T-helper 17 cell (primary cell): Measurements from ENCODE around the gene EREG. TPM values are rescaled to one million over a fixed set of nuclear protein-coding genes. Genes with fewer than 3 reads are reported as not detected.

Experiments used
- ATAC-seq: fragments of 150-1000 bp; cut with Tn5 transposase; 2 replicates; pipeline ENCODE4 v1.10.0; 2021; ENCODE audit warnings: mild to moderate bottlenecking, moderate library complexity
- DNase-seq, 3 donors: peaks; one replicate each; pipeline versions ENCODE4 v3.0.0 to v3.0.0-alpha.2; 2020 to 2021
- H3K9me3 ChIP-seq: one replicate; pipeline ENCODE4 v1.7.0; 2013; ENCODE audit warnings: low read length, mild to moderate bottlenecking; ENCODE audit not compliant: control insufficient read depth, poor library complexity, severe bottlenecking
- H3K27ac Mint-ChIP-seq: one replicate; pipeline ENCODE4 v1.8.0; 2022; ENCODE audit warnings: mild to moderate bottlenecking, moderate library complexity, mixed read lengths
- H3K27me3 Mint-ChIP-seq: one replicate; pipeline ENCODE4 v1.8.0; 2022; ENCODE audit warnings: mixed read lengths
- H3K36me3 Mint-ChIP-seq: one replicate; pipeline ENCODE4 v1.8.0; 2022; ENCODE audit warnings: low read depth, mixed read lengths
- H3K4me1 Mint-ChIP-seq: one replicate; pipeline ENCODE4 v1.8.0; 2022; ENCODE audit warnings: mild to moderate bottlenecking, mixed read lengths
- H3K4me3 Mint-ChIP-seq: one replicate; pipeline ENCODE4 v1.8.0; 2022; ENCODE audit warnings: mild to moderate bottlenecking, moderate library complexity, mixed read lengths
- total RNA-seq, 4 donors: library from RNA in 2 of 4; stranded (reverse) in 2 of 4; gene quantifications; one replicate each; pipeline ENCODE4 v1.2.3 and lab custom pipeline; 2022 to 2026

Gene EREG
- total RNA-seq, 2 donors from 2014 or later, result 1.1 to 6.2 TPM

DNA sequence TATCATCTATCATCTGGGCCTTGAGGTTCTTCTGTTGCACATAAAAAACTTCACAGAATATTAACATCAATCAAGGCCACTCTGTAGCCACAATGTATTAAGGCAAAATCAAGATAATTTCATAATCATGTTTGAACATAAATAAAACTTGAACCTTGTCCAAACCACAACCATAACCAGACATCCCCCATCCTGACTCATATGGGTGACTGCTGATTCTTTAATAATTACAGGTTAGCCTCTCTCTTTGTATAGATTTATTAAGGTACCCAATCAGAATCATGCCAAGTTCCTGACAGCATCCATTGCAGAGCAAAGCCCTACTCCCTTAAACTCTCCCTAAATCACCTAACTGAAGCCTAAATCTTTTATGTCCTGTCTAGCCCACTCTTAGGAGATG is 63.3 kb downstream of the EREG start:
- no peak for ATAC-seq

DNA sequence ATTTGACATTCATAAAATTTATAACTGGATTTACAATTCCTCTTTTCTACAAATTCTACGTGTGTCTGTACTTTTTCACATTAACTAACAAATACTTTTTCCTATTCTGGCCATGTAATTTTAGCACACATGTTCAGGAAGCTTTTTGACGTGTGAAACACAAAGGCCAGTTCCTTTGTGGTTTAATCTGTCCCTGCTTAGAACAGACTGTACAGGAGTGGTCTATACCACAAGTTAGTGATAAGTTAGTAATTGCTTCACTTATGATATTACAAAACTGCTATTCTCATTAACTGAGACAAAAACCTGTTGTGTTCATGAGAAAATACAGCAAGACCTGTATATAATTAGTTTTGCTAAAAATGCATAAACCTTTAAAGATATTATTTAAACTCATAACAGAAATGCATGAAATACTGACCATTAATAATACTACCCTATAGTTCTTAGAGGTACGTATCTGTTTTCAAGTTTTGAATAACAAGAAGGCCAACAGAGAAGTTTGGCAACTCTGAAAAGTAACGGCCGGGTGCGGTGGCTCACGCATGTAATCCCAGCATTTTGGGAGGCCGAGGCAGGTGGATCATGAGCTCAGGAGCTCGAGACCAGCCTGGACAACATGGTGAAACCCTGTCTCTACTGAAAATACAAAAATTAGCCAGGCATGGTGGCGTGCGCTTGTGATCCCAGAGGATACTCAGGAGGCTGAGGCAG is 66.3 kb downstream of the EREG start:
- H3K4me3 Mint-ChIP-seq, result no peak overlapping the region
- H3K36me3 Mint-ChIP-seq, result no peaks in the 10 kb centered on the region
- H3K27ac Mint-ChIP-seq, result no peak overlapping the region
- ATAC-seq (no peak), DNase-seq (no peak)
- peaks cover 5% of the 10 kb centered on the region for H3K27me3 Mint-ChIP-seq
- no peaks in the 10 kb centered on the region for H3K4me1 Mint-ChIP-seq
- no peaks in the 10 kb centered on the region for H3K9me3 ChIP-seq

More for the DNA sequence above, 63.3 kb downstream of the EREG start:
- H3K9me3 ChIP-seq, result no peaks in the 10 kb centered on the region
- no peaks in the 10 kb centered on the region for H3K4me1 Mint-ChIP-seq
- no peak for DNase-seq
- H3K36me3 Mint-ChIP-seq, result peaks cover 3% of the 10 kb centered on the region
- H3K4me3 Mint-ChIP-seq, result no peak overlapping the region
- peaks cover 3% of the 10 kb centered on the region for H3K27me3 Mint-ChIP-seq
- no peak overlapping the region for H3K27ac Mint-ChIP-seq

DNA sequence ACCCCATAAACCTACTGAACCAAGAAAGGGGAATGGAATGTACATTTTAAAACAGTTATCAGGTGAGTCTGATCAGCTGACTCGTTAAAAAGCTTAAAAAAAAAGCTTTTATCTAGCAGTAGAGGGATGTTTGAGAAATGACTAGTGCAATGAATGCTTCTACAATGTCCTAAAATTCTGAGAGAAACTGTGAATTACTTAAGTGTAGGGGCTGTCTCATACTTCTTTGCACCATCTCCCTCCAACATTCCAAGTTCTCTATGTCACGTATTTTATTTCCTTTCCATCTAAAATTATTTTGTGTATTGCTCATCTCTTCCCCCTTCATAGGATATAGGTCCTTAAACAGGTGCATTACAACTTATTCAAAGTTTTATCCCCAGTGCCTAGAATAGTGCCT is 68.1 kb downstream of the EREG start:
- DNase-seq, result no peak
- no peak overlapping the region for H3K27ac Mint-ChIP-seq
- H3K36me3 Mint-ChIP-seq, result no peaks in the 10 kb centered on the region
- H3K4me3 Mint-ChIP-seq, result no peak overlapping the region
- ATAC-seq, result no peak
- H3K4me1 Mint-ChIP-seq, result no peaks in the 10 kb centered on the region
- H3K27me3 Mint-ChIP-seq, result peaks cover 5% of the 10 kb centered on the region
- H3K9me3 ChIP-seq, result no peaks in the 10 kb centered on the region

GRCh38 chr4:74433541-74434172 is 68.7 kb downstream of the EREG start:
- Mint-ChIP-seq H3K27me3 (peaks cover 5% of the 10 kb centered on the region), H3K4me1 (no peaks in the 10 kb centered on the region), H3K27ac (no peak overlapping the region), H3K36me3 (no peaks in the 10 kb centered on the region), H3K4me3 (no peak overlapping the region)
- H3K9me3 ChIP-seq, result no peaks in the 10 kb centered on the region
- no peak for ATAC-seq
- no peak for DNase-seq

DNA sequence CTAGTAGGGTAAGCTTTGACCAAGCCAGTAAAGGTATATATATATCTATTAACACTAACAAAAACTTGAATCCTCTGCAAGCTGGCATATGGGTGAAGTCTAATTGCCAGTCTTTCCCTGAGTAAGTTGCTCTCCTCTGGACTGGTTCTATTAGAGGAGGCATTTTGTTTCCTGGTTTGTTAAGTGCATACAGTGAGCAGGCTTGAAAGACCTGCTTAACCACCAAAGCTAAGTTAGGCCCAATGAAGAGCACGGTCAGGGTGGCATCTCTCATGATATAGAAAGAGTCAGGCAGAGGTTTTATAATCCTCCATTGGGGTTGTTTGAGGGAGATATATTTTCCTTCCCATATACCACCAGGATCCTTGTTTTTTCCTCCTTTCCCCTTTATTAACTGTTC is 70.4 kb downstream of the EREG start:
- peaks cover 5% of the 10 kb centered on the region for H3K27me3 Mint-ChIP-seq
- ATAC-seq, result no peak
- no peaks in the 10 kb centered on the region for H3K36me3 Mint-ChIP-seq
- no peak for DNase-seq
- H3K27ac Mint-ChIP-seq, result no peak overlapping the region
- H3K4me1 Mint-ChIP-seq, result no peaks in the 10 kb centered on the region
- no peak overlapping the region for H3K4me3 Mint-ChIP-seq
- no peaks in the 10 kb centered on the region for H3K9me3 ChIP-seq

DNA sequence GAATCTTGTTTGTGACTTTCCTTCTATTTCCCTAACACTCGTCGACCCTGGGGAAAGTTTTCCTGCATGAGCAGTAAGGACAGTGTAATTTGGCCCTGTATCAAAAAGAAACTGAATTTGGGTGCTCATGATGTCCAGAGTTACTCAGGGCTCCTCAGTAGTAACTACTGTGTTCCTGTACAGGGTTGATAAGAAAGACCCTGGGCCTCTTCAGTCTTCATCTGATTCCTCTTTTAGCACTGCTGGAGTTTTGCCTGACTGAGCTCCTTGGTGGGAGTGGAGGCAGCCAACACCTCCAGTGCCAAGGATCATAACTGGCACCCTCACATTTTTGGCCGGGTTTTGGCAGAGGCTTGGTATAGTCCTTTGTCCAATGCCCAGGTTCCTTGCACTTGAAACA is 72.9 kb downstream of the EREG start:
- H3K9me3 ChIP-seq, result no peaks in the 10 kb centered on the region
- Mint-ChIP-seq H3K27ac (no peak overlapping the region), H3K27me3 (peaks cover 5% of the 10 kb centered on the region), H3K36me3 (no peaks in the 10 kb centered on the region), H3K4me1 (no peaks in the 10 kb centered on the region), H3K4me3 (no peak overlapping the region)
- no peak for DNase-seq
- no peak for ATAC-seq

Other genes with a start within 250 kb of the EREG start
- gene MTHFD2L, start 207.0 kb upstream of the EREG start, total RNA-seq, result 10 to 100 TPM in 1 of 2 donors, 1 to 10 TPM in 1; 6.2 to 14.5 TPM
- not detected for gene EPGN, start 56.7 kb upstream of the EREG start, total RNA-seq
- 10 to 100 TPM; 15.0 to 17.3 TPM for gene AREG, start 80.0 kb downstream of the EREG start, total RNA-seq